ENCODE data around the gene ZNF431.

DNA sequence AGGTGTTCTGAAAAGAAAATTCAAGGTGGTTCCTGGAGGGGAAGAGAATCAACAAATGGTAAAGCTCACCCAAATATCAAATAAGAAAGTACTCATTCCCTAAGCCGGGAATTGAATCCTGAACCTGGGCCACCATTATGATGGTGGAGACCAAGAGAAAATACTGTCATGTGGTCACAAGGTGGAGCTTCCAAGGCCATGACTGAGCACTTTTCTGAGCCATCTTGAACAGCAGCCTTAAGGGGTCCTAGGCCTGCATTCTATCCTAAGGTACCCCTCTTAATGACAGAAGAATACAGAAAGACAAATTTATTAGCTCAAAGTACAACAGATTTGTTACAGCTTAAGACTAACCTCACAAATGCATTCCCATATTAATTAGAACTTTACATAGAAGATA is 9.6 kb downstream of the ZNF431 start:
- TF ChIP-seq CTCF (IDR thresholded peaks at IDR 0.05; ENCODE audit: low read depth, low read length) (no peak), POLR2A (IDR thresholded peaks at IDR 0.05; ENCODE audit: extremely low read depth, insufficient read length) (no peak)
